Measurements from ENCODE around the gene ZNF468.
"Not testable (repeated sequence)": the region's sequence is repeated elsewhere in the genome, so short reads cannot be mapped to it uniquely, and the experiment has no call there.

DNA sequence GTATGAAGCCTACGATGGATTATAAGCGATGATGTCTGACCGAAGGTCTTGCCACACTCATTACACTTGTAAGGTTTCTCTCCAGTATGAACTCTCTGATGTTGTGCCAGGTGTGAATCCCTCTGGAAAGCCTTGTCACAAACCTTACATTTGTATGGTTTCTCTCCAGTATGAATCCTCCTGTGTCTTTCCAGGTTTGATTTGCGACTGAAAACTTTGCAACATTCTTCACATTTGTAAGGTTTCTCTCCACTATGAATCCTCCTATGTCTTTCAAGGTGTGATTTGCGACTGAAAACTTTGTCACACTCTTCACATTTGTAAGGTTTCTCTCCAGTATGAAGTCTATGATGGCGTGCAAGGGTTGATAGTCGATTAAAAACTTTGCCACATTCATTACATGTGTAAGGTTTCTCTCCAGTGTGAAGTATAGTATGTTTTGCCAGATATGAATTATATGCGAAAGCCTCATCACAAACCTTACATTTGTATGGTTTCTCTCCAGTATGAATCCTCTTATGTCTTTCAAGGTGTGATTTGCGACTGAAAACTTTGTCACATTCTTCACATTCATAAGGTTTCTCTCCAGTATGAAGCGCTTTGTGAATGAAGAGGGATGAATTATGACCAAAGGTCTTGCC is 16.5 kb downstream of the ZNF468 start:
- not testable (repeated sequence) for TF ChIP-seq POLR2AphosphoS5 (IDR thresholded peaks at IDR 0.05; ENCODE audit: low read depth, low read length); POLR2A (IDR thresholded peaks at IDR 0.05; ENCODE audit: low read depth, low read length); TAF1 (IDR thresholded peaks at IDR 0.05; ENCODE audit: borderline replicate concordance, low read depth, low read length)
